Measurements from ENCODE around the gene SPP2. TPM values are rescaled to one million over a fixed set of nuclear protein-coding genes. Genes with fewer than 3 reads are reported as not detected.

The SPP2 gene
- total and polyA plus RNA-seq, 2 of the 8 experiments (the other 6 are each of a cell fraction or from before 2014, with no cell fraction given), result not detected

- TF ChIP-seq RAD21 (IDR thresholded peaks at IDR 0.05 in 1 of 2, conservative IDR thresholded peaks at IDR 0.05 in 1 of 2; ENCODE audit: low read depth in 2 of 2, low read length in 2 of 2), result no peak
Observed at GRCh38 chr2:234110219-234110618, 59.7 kb downstream of the SPP2 start (continued).

Data from H1 (cell line).